HL-60 (cell line): ENCODE measurements around the gene PTPRO.

Source experiments
- DNase-seq, 2 experiments: peaks; one replicate each; pipeline ENCODE4 v3.0.0-alpha.2; 2010 to 2020; ENCODE audit warnings: low read depth in 1 of 2, low spot score in 1 of 2
- H3K27ac ChIP-seq: fragments of 250-450 bp; sonication (Bioruptor Pico); replicated peaks from 2 replicates; pipeline ENCODE4 v1.5.1; 2020; ENCODE audit warnings: mild to moderate bottlenecking, moderate library complexity
- H3K27me3 ChIP-seq: fragments of 250-450 bp; sonication (Bioruptor Pico); 2 replicates; pipeline ENCODE4 v1.5.1; 2021; ENCODE audit warnings: mild to moderate bottlenecking, moderate library complexity; ENCODE audit not compliant: insufficient read depth, poor library complexity, severe bottlenecking
- H3K4me3 ChIP-seq: replicated peaks from 2 replicates; pipeline ENCODE4 v1.5.1; 2011; ENCODE audit warnings: mild to moderate bottlenecking, control low read depth, low read length; ENCODE audit not compliant: insufficient read depth
- GABPA ChIP-seq: IDR thresholded peaks from 2 replicates; pipeline ENCODE4 v1.6.1; 2012; ENCODE audit warnings: low read depth
- POLR2AphosphoS5 ChIP-seq: IDR thresholded peaks from 2 replicates; pipeline ENCODE4 v1.6.1; 2012; ENCODE audit warnings: low read depth
- SPI1 ChIP-seq: IDR thresholded peaks from 2 replicates; pipeline ENCODE4 v1.6.1; 2012; ENCODE audit warnings: low read depth, mild to moderate bottlenecking, borderline replicate concordance
- TF ChIP-seq, protein P1 (sequence below): IDR thresholded peaks from 2 replicates; pipeline ENCODE4 v1.6.1; 2012; ENCODE audit warnings: low read depth; ENCODE audit not compliant: insufficient replicate concordance
- TF ChIP-seq, protein P2 (sequence below): IDR thresholded peaks from one replicate; pipeline ENCODE4 v1.5.1; 2011; ENCODE audit warnings: low read length, control low read depth, inconsistent platforms; ENCODE audit not compliant: insufficient read depth

PTPRO gene

DNA sequence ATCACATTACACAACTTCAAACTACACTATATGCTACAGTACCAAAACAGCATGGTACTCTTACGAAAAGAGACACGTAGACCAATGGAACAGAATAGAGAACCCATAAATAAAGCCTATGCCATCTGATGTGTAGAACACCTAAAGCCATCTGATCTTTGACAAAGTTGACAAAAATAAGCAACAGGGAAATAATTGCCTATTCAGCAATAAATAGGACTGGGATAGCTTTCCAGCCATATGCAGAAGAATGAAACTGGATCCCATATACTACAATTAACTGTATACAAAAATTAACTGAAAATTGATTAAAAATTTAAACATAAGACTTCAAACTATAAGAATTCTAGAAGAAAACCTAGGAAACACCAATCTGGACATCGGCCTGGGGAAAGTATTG, 120.7 kb downstream of the PTPRO start:
- Histone ChIP-seq H3K4me3 (no peak overlapping the region), H3K27me3 (no peaks in the 10 kb centered on the region), H3K27ac (no peak overlapping the region)
- no peak for TF ChIP-seq SPI1
- no peak for TF ChIP-seq POLR2AphosphoS5
- no peak for TF ChIP-seq GABPA
- TF ChIP-seq, protein P1, sequence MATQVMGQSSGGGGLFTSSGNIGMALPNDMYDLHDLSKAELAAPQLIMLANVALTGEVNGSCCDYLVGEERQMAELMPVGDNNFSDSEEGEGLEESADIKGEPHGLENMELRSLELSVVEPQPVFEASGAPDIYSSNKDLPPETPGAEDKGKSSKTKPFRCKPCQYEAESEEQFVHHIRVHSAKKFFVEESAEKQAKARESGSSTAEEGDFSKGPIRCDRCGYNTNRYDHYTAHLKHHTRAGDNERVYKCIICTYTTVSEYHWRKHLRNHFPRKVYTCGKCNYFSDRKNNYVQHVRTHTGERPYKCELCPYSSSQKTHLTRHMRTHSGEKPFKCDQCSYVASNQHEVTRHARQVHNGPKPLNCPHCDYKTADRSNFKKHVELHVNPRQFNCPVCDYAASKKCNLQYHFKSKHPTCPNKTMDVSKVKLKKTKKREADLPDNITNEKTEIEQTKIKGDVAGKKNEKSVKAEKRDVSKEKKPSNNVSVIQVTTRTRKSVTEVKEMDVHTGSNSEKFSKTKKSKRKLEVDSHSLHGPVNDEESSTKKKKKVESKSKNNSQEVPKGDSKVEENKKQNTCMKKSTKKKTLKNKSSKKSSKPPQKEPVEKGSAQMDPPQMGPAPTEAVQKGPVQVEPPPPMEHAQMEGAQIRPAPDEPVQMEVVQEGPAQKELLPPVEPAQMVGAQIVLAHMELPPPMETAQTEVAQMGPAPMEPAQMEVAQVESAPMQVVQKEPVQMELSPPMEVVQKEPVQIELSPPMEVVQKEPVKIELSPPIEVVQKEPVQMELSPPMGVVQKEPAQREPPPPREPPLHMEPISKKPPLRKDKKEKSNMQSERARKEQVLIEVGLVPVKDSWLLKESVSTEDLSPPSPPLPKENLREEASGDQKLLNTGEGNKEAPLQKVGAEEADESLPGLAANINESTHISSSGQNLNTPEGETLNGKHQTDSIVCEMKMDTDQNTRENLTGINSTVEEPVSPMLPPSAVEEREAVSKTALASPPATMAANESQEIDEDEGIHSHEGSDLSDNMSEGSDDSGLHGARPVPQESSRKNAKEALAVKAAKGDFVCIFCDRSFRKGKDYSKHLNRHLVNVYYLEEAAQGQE: no peak
- TF ChIP-seq, protein P2, sequence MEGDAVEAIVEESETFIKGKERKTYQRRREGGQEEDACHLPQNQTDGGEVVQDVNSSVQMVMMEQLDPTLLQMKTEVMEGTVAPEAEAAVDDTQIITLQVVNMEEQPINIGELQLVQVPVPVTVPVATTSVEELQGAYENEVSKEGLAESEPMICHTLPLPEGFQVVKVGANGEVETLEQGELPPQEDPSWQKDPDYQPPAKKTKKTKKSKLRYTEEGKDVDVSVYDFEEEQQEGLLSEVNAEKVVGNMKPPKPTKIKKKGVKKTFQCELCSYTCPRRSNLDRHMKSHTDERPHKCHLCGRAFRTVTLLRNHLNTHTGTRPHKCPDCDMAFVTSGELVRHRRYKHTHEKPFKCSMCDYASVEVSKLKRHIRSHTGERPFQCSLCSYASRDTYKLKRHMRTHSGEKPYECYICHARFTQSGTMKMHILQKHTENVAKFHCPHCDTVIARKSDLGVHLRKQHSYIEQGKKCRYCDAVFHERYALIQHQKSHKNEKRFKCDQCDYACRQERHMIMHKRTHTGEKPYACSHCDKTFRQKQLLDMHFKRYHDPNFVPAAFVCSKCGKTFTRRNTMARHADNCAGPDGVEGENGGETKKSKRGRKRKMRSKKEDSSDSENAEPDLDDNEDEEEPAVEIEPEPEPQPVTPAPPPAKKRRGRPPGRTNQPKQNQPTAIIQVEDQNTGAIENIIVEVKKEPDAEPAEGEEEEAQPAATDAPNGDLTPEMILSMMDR: no peak
- no peak for DNase-seq

GRCh38 chr12:15443611-15444010, 121.3 kb downstream of the PTPRO start:
- Histone ChIP-seq H3K27ac (no peak overlapping the region), H3K4me3 (no peak overlapping the region), H3K27me3 (no peaks in the 10 kb centered on the region)
- DNase-seq: no peak
- TF ChIP-seq GABPA: no peak
- no peak for TF ChIP-seq SPI1
- TF ChIP-seq, protein P2: no peak
- TF ChIP-seq, protein P1: no peak
- no peak for TF ChIP-seq POLR2AphosphoS5

DNA sequence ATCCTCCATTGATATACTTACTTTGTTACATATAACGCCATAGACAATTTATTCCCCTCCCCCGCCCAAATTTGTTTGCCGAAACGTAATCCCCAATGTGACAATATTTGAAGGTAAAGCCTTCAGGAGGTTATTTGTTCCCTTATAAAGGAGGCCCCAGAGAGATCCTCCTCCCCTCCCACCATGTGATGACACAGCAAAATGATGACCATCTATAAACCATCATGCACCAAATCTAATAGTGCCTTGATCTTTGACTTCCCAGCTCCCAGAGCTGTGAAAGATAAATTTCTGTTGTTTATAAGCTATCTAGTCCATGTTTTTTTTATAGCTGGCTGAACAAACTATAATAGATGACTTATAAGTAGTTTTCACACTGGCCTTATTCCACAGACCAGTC, 122.2 kb downstream of the PTPRO start:
- no peaks in the 10 kb centered on the region for H3K27me3 ChIP-seq
- TF ChIP-seq SPI1 (no peak), GABPA (no peak), POLR2AphosphoS5 (no peak)
- TF ChIP-seq, protein P1: no peak
- TF ChIP-seq, protein P2: no peak

More for the DNA sequence above, 122.2 kb downstream of the PTPRO start:
- DNase-seq: no peak
- no peak overlapping the region for H3K27ac ChIP-seq
- no peak overlapping the region for H3K4me3 ChIP-seq
